ENCODE results near the gene CAMTA1.
"Not testable (repeated sequence)": the region's sequence is repeated elsewhere in the genome, so short reads cannot be mapped to it uniquely, and the experiment has no call there.

Gene CAMTA1

GRCh38 chr1:7299994-7300393, 514.7 kb downstream of the CAMTA1 start:
- DNase-seq: no peak

DNA sequence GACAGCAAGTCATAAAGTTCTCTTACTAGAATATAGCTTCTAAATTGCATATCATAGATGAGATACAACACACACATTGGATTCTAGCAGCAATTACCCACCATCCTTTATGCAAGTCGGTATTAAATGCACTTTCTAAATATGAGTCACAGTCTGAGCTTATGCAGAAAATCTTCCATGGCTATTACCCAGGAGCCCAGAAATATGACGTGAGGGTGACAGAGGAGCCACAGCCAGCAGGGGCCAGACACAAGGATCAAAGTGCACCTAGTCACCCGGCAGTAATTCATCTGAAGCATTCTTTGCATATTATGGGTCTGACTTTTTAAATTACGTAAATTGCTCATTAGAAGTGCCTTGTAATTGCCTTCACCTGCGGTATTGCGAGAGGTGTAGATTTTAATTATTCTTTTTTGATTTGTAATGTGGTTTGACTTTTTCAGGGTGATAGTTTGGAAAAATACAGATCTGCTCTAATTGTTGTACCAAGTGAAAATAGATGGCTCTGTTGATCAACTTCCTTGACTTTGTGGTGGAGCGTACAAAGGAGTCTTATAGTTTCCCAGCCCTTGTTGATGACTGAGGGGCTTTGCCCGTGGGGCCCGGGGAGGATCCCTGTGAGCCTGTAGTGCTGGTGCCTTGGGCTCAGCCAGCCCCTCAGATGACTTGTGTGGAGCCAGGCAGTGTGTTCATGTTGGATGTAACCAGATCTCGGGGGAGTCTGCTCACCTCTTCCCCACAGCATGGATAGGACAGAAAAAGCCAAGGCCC, 515.8 kb downstream of the CAMTA1 start:
- DNase-seq: no peak

GRCh38 chr1:7301664-7301981, 516.4 kb downstream of the CAMTA1 start:
- no peak for DNase-seq

- DNase-seq: no peak
Observed at GRCh38 chr1:7302126-7302525, 516.9 kb downstream of the CAMTA1 start.

GRCh38 chr1:7302873-7303272, 517.6 kb downstream of the CAMTA1 start:
- no peak for DNase-seq

DNA sequence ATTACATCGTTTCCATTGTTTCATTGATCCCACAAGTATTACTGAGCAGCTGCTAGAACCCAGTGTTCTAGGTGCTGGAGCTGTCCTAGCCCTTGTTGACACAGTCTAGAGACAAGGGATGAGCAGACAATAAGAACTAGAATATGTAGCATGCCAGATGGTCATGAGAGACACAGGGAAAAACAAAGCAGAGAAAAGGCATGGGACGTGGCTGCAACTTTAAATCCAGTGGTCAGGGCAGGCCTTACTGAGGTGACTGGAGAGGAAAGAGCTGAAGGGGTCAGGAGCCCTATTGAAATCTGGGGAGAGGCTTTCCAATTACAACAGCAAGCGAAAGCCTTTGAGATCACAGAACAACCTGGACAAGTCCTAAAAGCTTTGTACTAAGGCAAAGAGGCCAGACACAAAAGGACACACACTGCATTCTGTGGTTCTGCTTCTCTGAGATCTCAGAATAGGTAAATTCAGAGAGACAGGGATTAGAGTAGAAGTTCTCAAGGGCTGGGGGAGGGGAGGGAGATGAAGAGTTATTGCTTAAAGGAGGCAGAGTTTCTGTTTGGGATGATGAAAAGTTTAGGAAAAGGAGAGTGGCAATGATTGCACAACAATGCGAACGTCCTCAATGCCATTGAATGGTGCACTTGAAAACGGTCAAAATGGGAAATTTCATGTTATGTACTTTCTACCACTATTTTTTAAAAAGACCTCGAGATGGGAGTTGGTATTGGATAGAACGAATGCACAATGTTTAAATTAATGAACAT, 518.5 kb downstream of the CAMTA1 start:
- DNase-seq: no peak

- no peak for DNase-seq
Observed at GRCh38 chr1:7313081-7313546, 527.9 kb downstream of the CAMTA1 start.

GRCh38 chr1:7313826-7314225, 528.6 kb downstream of the CAMTA1 start:
- DNase-seq: no peak

DNA sequence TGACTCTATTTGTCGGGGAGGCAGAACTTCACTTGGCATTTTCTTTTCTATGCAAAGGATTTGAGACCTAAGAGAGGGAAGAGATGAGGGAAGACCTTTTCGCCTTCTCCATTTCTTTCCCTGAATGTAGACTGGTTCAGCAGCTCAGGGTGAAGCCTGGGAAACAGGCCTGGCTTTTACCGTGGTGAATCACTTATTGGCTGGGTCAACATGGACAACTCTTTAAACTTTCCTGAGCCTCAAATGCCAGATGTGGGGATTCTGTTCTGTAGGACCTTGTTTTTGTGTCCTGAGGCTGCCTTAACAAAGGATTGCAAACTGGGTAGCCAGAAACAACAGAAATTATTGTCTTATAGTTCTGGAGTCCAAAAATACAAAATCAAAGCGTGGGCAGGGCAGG, 530.1 kb downstream of the CAMTA1 start:
- DNase-seq: no peak

GRCh38 chr1:7315946-7316345, 530.7 kb downstream of the CAMTA1 start:
- no peak for DNase-seq

DNA sequence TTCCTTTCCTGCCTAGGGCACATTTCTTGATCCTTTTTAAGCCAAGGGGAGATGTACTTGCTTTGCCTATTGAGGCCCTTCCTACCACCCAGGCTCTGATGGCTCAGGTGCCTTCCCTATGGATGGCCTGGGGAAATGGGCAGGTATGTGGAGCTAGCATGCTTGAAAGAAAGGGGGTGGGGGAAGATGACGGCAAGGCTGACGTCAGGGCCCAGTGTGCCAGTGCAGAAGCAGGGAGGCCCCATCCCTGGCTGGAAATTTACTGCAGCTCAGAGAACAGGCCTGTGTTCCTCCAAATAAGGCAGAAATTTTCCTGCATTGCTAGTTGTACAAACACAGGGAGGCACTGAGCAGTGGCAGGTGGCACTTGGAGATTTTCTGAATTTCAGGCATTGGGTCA, 532.6 kb downstream of the CAMTA1 start:
- no peak for DNase-seq

DNA sequence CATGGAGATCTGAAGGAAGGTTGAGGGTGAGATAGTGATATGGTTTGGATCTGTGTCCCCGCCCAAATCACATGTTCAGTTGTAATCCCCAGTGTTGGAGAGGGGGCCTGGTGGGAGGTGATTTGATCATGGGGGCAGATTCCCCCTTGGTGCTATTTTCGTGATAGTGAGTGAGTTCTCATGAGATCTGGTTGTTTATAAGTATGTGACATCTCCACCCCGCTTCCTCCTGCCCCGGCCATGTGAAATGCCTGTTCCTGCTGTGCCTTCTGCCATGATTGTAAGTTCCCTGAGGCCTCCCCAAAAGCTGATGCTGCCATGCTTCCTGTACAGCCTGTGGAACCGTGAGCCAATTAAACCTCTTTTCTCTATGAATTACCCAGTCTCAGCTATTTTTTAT, 533.9 kb downstream of the CAMTA1 start:
- no peak for DNase-seq

DNA sequence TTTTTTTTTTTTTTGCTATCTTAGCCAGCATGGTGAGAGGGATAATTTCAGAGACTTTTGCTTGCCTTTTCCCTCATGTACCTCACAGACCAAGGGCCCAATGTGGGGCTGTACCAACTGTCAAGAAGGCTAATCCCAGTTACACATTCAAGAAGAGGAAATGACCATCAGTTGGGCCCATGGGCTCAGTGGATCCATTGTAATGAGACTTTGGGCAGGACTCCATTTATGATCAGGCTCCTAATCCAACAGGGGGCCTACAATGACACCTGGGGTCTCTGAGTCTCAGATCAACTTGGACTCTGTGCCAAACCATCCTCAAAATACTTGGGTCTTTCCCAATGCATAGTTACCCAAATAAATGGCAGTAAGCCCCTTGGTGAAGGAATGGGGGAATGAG, 535.4 kb downstream of the CAMTA1 start:
- DNase-seq: no peak

GRCh38 chr1:7322283-7322785, 537.1 kb downstream of the CAMTA1 start:
- no peak for DNase-seq

- no peak for DNase-seq
Observed at GRCh38 chr1:7322912-7323311, 537.7 kb downstream of the CAMTA1 start.

DNA sequence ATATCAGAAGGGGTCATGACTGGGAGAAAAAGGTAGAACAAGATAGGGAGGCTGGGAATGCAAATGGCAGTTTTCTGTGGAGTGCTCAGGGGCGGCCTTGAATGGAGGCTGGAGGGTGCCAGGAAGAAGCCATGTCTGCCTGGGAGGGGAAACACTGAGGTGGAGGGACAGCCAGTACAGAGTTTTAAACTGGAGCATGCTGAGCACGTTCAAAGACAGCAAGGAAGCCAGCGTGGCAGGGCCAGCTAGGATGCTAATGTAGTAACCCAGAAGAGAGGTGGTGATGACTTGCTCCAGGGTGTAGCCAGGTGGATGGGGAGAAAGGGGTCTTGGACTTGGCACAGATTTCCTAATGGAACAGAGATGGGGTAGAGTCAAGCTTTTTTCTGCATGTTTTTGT, 540.0 kb downstream of the CAMTA1 start:
- DNase-seq: no peak

- no peak for DNase-seq
Observed at GRCh38 chr1:7326366-7326765, 541.1 kb downstream of the CAMTA1 start.

DNA sequence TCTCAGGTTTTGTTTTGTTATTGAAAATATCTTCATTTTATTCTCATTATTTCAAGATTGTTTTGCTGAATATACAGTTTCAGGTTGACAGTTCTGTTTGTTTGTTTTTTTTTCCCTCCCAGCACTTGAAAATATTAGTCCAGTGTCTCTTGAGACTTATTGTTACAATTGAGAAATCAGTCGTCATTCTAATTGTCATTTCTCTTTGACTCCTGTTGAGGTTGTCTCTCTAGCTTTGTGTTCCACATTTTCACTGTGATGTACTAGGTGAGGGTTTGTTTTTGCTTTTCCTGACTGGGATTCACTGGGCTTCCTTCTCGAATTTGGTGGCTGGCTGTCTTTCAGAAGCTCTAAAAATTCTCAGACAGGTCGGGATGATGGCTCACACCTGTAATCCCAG, 542.6 kb downstream of the CAMTA1 start:
- DNase-seq: no peak

DNA sequence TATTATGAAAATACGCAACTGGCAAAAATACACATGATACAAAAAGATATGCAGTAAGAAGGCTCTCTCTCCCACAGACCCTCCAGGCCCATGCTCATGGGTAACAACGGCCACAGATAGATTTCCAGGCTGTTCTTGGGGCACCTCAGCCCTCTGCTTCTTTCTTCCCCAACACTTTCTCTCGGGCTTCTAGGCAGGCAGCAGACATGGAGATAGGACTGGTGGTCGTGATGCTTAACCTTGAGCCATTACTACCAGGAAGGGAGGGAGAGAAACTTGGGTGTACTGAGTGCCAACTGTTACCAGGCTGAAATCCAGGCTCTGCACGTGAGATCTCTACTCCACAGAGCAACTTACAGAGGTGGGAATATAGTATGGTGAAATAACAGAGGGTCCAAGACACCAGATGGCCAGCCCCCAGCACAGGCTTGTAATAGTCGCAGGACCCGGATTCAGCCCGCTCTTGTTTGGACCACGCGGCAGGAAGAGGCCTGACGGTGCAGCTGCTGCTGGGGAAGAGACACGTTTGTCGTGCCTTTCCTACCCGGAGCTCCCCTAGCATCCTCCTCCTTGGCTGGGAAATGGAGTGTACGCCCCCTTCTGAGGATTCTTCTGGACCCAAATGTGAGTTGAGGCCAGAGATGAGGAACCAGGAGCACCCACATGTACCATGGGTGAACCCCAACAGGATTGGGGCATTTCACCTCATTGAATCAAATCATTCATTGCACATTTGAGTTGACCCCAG, 544.8 kb downstream of the CAMTA1 start:
- no peak for DNase-seq

GRCh38 chr1:7330726-7331125, 545.5 kb downstream of the CAMTA1 start:
- not testable (repeated sequence) for DNase-seq

- DNase-seq: no peak
Observed at GRCh38 chr1:7331926-7332535, 546.8 kb downstream of the CAMTA1 start.

DNA sequence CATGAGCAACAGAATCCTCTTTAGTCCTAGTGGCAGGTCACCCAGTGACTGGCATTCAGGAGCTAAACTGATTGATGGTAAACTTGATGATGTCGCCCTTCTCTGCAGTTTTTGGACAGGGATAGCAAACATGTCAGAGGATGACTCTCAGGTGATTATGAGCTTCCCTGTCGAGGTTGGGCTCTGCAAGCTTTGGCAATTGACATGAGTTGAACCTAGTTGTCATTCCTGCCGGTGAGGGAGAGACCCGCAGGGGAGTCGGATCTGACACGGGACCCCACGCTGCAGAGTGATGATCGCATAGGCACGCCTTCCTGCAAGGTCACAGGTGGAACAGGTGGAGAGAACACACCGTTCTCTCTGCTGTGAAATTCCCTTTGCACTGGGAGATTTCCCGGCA, 547.8 kb downstream of the CAMTA1 start:
- DNase-seq: no peak

DNA sequence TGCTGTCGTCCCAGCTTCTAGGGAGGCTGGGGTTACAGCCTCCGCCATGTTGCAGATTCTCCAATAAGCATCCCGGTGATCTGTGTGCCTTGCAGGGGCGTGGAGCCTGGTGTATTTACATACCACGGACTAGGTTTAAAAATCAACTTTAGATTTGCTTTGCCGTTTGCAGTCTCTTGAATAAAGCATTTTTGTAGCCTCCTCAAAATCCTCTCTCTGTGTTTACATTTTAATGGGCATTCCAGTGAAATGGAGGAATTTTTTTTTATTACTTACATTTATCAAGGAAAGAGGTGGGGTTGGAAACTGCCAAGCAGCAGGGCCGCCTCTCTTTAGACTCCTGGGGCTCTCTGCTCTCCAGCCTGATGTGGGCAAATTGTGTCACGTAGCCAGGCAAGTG, 548.4 kb downstream of the CAMTA1 start:
- no peak for DNase-seq
